Neural progenitor cell (in vitro differentiated cells): ENCODE measurements around the gene ITGA1. TPM values are rescaled to one million over a fixed set of nuclear protein-coding genes. Genes with fewer than 3 reads are reported as not detected.

Experiments used
- DNase-seq: peaks from one replicate; pipeline ENCODE4 v3.0.0-alpha.2; 2016; ENCODE audit warnings: low spot score
- H2AFZ ChIP-seq: fragments of 200-600 bp; sonication (generic); replicated peaks from 2 replicates; pipeline ENCODE4 v1.6.1; 2016; ENCODE audit warnings: antibody characterized with exemption
- H3F3A ChIP-seq: fragments of 200-600 bp; sonication (generic); 2 replicates; pipeline ENCODE4 v1.6.1; 2016; ENCODE audit warnings: antibody characterized with exemption, low read depth
- H3K27ac ChIP-seq: fragments of 200-600 bp; sonication (generic); 2 replicates; pipeline ENCODE4 v1.5.1; 2016; ENCODE audit warnings: mild to moderate bottlenecking
- H3K27me3 ChIP-seq: fragments of 200-600 bp; sonication (generic); 2 replicates; pipeline ENCODE4 v1.6.1; 2016; ENCODE audit warnings: mild to moderate bottlenecking, moderate library complexity
- H3K36me3 ChIP-seq: fragments of 200-600 bp; sonication (generic); 2 replicates; pipeline ENCODE4 v1.5.1; 2016
- H3K4me1 ChIP-seq: fragments of 200-600 bp; sonication (generic); 2 replicates; pipeline ENCODE4 v1.6.1; 2016; ENCODE audit warnings: mixed run types
- H3K4me2 ChIP-seq: fragments of 200-600 bp; sonication (generic); 2 replicates; pipeline ENCODE4 v1.6.1; 2016
- H3K4me3 ChIP-seq: fragments of 200-600 bp; sonication (generic); 2 replicates; pipeline ENCODE4 v1.5.1; 2016
- H3K79me2 ChIP-seq: fragments of 200-600 bp; sonication (generic); 2 replicates; pipeline ENCODE4 v1.6.1; 2016; ENCODE audit warnings: low read depth
- H3K9ac ChIP-seq: fragments of 200-600 bp; sonication (generic); 2 replicates; pipeline ENCODE4 v1.6.1; 2016
- H3K9me3 ChIP-seq: fragments of 200-600 bp; sonication (generic); 2 replicates; pipeline ENCODE4 v1.5.1; 2016; ENCODE audit warnings: low read depth
- H4K20me1 ChIP-seq: fragments of 200-600 bp; sonication (generic); 2 replicates; pipeline ENCODE4 v1.6.1; 2016; ENCODE audit warnings: low read depth
- H3K27ac Mint-ChIP-seq: 3 replicates; pipeline ENCODE4 v1.8.0; 2021; ENCODE audit warnings: mixed read lengths
- H3K27me3 Mint-ChIP-seq: 2 replicates; pipeline ENCODE4 v1.8.0; 2022; ENCODE audit warnings: low read depth, mild to moderate bottlenecking, inconsistent platforms, moderate library complexity, mixed read lengths; ENCODE audit not compliant: insufficient read depth
- H3K36me3 Mint-ChIP-seq: 3 replicates; pipeline ENCODE4 v1.8.0; 2021; ENCODE audit warnings: mixed read lengths
- H3K4me1 Mint-ChIP-seq: 3 replicates; pipeline ENCODE4 v1.8.0; 2021; ENCODE audit warnings: mixed read lengths
- H3K4me3 Mint-ChIP-seq: 3 replicates; pipeline ENCODE4 v1.8.0; 2021; ENCODE audit warnings: mild to moderate bottlenecking, moderate library complexity, mixed read lengths
- H3K9me3 Mint-ChIP-seq: 3 replicates; pipeline ENCODE4 v1.8.0; 2020; ENCODE audit warnings: mixed read lengths
- CTCF ChIP-seq: fragments of 200-600 bp; sonication (generic); IDR thresholded peaks from 2 replicates; pipeline ENCODE4 v1.5.1; 2017; ENCODE audit warnings: antibody characterized with exemption, mild to moderate bottlenecking
- EZH2 ChIP-seq: fragments of 200-600 bp; sonication (generic); IDR thresholded peaks from 2 replicates; pipeline ENCODE4 v1.6.1; 2017; ENCODE audit warnings: antibody characterized with exemption, mild to moderate bottlenecking, moderate library complexity
- EZH2phosphoT487 ChIP-seq: fragments of 200-600 bp; sonication (generic); IDR thresholded peaks from 2 replicates; pipeline ENCODE4 v1.6.1; 2017; ENCODE audit warnings: antibody characterized with exemption
- total RNA-seq: library from RNA; depleted of rRNA; stranded (reverse); fragments of >200 nt; gene quantifications from 2 replicates; pipeline ENCODE4 v1.2.3, GENCODE V29; 2015; ENCODE audit warnings: low replicate concordance

The ITGA1 gene
- total RNA-seq, 1 donor from 2014 or later = 2.2 TPM

GRCh38 chr5:52799358-52799982, 11.8 kb downstream of the ITGA1 start:
- no peaks in the 10 kb centered on the region for H3K9me3 ChIP-seq
- H2AFZ ChIP-seq = peak overlapping the region; percentile 89
- Mint-ChIP-seq H3K4me3 (peak overlapping the region; percentile 96), H3K27ac (peak overlapping the region; percentile 92), H3K27me3 (peaks cover 6% of the 10 kb centered on the region), H3K9me3 (no peaks in the 10 kb centered on the region), H3K4me1 (peaks cover 49% of the 10 kb centered on the region), H3K36me3 (peaks cover 3% of the 10 kb centered on the region)
- peak; percentile 82 for DNase-seq
- H3K27me3 ChIP-seq = no peaks in the 10 kb centered on the region
- H3K4me1 ChIP-seq = peaks cover 35% of the 10 kb centered on the region
- H3K4me2 ChIP-seq = peak overlapping the region; percentile 87
- H3K79me2 ChIP-seq = peaks cover 45% of the 10 kb centered on the region
- H3K4me3 ChIP-seq = peak overlapping the region; percentile 74
- peak overlapping the region; percentile 52 for H3K9ac ChIP-seq
- peaks cover 25% of the 10 kb centered on the region for H4K20me1 ChIP-seq
- peak overlapping the region; percentile 94 for H3K27ac ChIP-seq
- peaks cover 39% of the 10 kb centered on the region for H3F3A ChIP-seq
- TF ChIP-seq EZH2 = no peak
- no peak for TF ChIP-seq CTCF
- no peak for TF ChIP-seq EZH2phosphoT487
- H3K36me3 ChIP-seq = no peaks in the 10 kb centered on the region

GRCh38 chr5:52799983-52800393, 12.3 kb downstream of the ITGA1 start:
- Histone ChIP-seq H3K9ac (peak overlapping the region; percentile 52), H3K4me2 (peak overlapping the region; percentile 87), H3K27me3 (no peaks in the 10 kb centered on the region), H2AFZ (peak overlapping the region; percentile 16), H3K4me3 (peak overlapping the region; percentile 74), H3F3A (peaks cover 39% of the 10 kb centered on the region), H3K4me1 (peaks cover 31% of the 10 kb centered on the region), H3K36me3 (no peaks in the 10 kb centered on the region), H3K79me2 (peaks cover 49% of the 10 kb centered on the region), H3K27ac (peak overlapping the region; percentile 94), H4K20me1 (peaks cover 25% of the 10 kb centered on the region), H3K9me3 (no peaks in the 10 kb centered on the region)
- H3K27ac Mint-ChIP-seq = peak overlapping the region; percentile 92
- TF ChIP-seq EZH2 (no peak), CTCF (no peak), EZH2phosphoT487 (no peak)
- H3K27me3 Mint-ChIP-seq = peaks cover 6% of the 10 kb centered on the region
- H3K36me3 Mint-ChIP-seq = peaks cover 5% of the 10 kb centered on the region
- DNase-seq = peak; percentile 98
- H3K4me3 Mint-ChIP-seq = peak overlapping the region; percentile 96
- H3K9me3 Mint-ChIP-seq = no peaks in the 10 kb centered on the region
- peaks cover 50% of the 10 kb centered on the region for H3K4me1 Mint-ChIP-seq

GRCh38 chr5:52800394-52801213, 12.9 kb downstream of the ITGA1 start:
- H3F3A ChIP-seq = peaks cover 39% of the 10 kb centered on the region
- peaks cover 50% of the 10 kb centered on the region for H3K4me1 Mint-ChIP-seq
- H3K27ac Mint-ChIP-seq = peak overlapping the region; percentile 92
- H3K36me3 Mint-ChIP-seq = peaks cover 9% of the 10 kb centered on the region
- peaks cover 6% of the 10 kb centered on the region for H3K27me3 Mint-ChIP-seq
- H3K4me3 ChIP-seq = peak overlapping the region; percentile 74
- peaks cover 49% of the 10 kb centered on the region for H3K79me2 ChIP-seq
- DNase-seq = peak; percentile 73
- H3K36me3 ChIP-seq = no peaks in the 10 kb centered on the region
- H2AFZ ChIP-seq = peak overlapping the region; percentile 16
- peak overlapping the region; percentile 96 for H3K4me3 Mint-ChIP-seq
- H3K9me3 Mint-ChIP-seq = no peaks in the 10 kb centered on the region
- TF ChIP-seq CTCF (no peak), EZH2 (no peak), EZH2phosphoT487 (no peak)
- peak overlapping the region; percentile 94 for H3K27ac ChIP-seq
- H3K9me3 ChIP-seq = no peaks in the 10 kb centered on the region
- H3K4me1 ChIP-seq = peaks cover 31% of the 10 kb centered on the region
- no peaks in the 10 kb centered on the region for H3K27me3 ChIP-seq
- peak overlapping the region; percentile 6 for H3K9ac ChIP-seq
- peak overlapping the region; percentile 87 for H3K4me2 ChIP-seq
- peaks cover 25% of the 10 kb centered on the region for H4K20me1 ChIP-seq
